ENCODE data around the gene CASZ1.

GRCh38 chr1:10744654-10745238, 51.7 kb downstream of the CASZ1 start:
- no peak for TF ChIP-seq CTCF (IDR thresholded peaks at IDR 0.05)
- TF ChIP-seq POLR2A (IDR thresholded peaks at IDR 0.05) = no peak

Measured in stomach (tissue), 4 donors.